Measurements from ENCODE around the gene CCDC154. TPM values are rescaled to one million over a fixed set of nuclear protein-coding genes. Genes with fewer than 3 reads are reported as not detected.

CCDC154 gene
- total and polyA plus RNA-seq, 9 of the 15 experiments (the other 6 are each of a cell fraction or from before 2014, with no cell fraction given), result 0.15 to 1.4 (median 0.20) TPM; not detected in 5

GRCh38 chr16:1472974-1473373 is 28.6 kb upstream of the CCDC154 start:
- Histone ChIP-seq H3K79me2 (ENCODE audit: control insufficient read depth, insufficient read depth, low read length) (peaks cover 75% of the 10 kb centered on the region), H3K4me1 (replicated peaks in 1 of 2; ENCODE audit: control insufficient read depth in 2 of 2, insufficient read depth in 2 of 2, low read length in 2 of 2) (peaks cover 36 to 64% of the 10 kb centered on the region in 2 experiments; a peak in 4 of 5 replicates), H3K9me3 (replicated peaks; ENCODE audit: control insufficient read depth, insufficient read depth, low read depth, low read length) (no peaks in the 10 kb centered on the region), H3K4me3 (peak overlapping the region; percentile 85; the same call in 1 of the 2 replicates), H3K9me1 (ENCODE audit: control insufficient read depth, insufficient read depth, low read length) (peaks cover 6% of the 10 kb centered on the region), H4K20me1 (replicated peaks; ENCODE audit: control insufficient read depth, insufficient read depth, low read length) (peaks cover 10% of the 10 kb centered on the region; the same call in 1 of the 2 replicates), H2AFZ (ENCODE audit: low read depth, low read length) (no peak overlapping the region), H3K4me2 (ENCODE audit: insufficient read depth, low read length) (peak overlapping the region; percentile 96), H3K27me3 (ENCODE audit: control insufficient read depth in 2 of 2, insufficient read depth in 2 of 2, low read length in 2 of 2) (no peaks in the 10 kb centered on the region), H3K36me3 (ENCODE audit: control insufficient read depth, insufficient read depth, low read length) (peaks cover 10% of the 10 kb centered on the region; the same call in 1 of the 3 replicates), H3K9ac (ENCODE audit: insufficient read depth in 1 of 2, low read depth in 2 of 2, low read length in 2 of 2) (peak overlapping the region in 1 of 2 experiments; percentile 30; a peak in 2 of 4 replicates), H3K27ac (ENCODE audit: extremely low read depth, low read depth, low read length) (peak overlapping the region; percentile 62; the same call in 2 of the 3 replicates)
- POLR2A ChIA-PET, result interaction anchor here (0.6 to 0.9 kb wide), 3 partner anchors 10 to 21 kb away, joined by 3 to 5 read pairs (median 4); no protein-coding TSS in a partner anchor
- 0% methylated on average over 1 of the region's 3 CpGs for WGBS (ENCODE audit: insufficient coverage, low coverage, missing lambda C conversion rate)
- FAIRE-seq (peak; percentile 96), DNase-seq (ENCODE audit: extremely low read depth in 1 of 4, low spot score in 3 of 4) (peak; percentile 62 to 86 (median 73)), ATAC-seq (peak; percentile 60)
- no TSS peak for BruUV-seq (replicated peaks)
- intact Hi-C loops (cut with micrococcal nuclease) (no loop called here), in situ Hi-C loops (cut with MboI) (no loop called here)
- CTCF ChIA-PET (ENCODE audit: low intra/inter-chr PET ratio), result no interaction called here
- TF ChIP-seq JUN (IDR thresholded peaks at IDR 0.05; ENCODE audit: borderline replicate concordance, low read depth, low read length), result no peak
- no peak for TF ChIP-seq JUN (CRISPR knock-in tag; IDR thresholded peaks at IDR 0.05; ENCODE audit: borderline replicate concordance)
- TF ChIP-seq ZNF324 (CRISPR knock-in tag; IDR thresholded peaks at IDR 0.05), result no peak
- TF ChIP-seq SRSF3 (IDR thresholded peaks at IDR 0.05; ENCODE audit: insufficient read depth, low read length), result no peak
- no peak for TF ChIP-seq ZNF592 (IDR thresholded peaks at IDR 0.05)
- no peak for TF ChIP-seq PHF8 (IDR thresholded peaks at IDR 0.05; ENCODE audit: borderline replicate concordance, low read length)
- TF ChIP-seq BCOR (IDR thresholded peaks at IDR 0.05), result no peak
- peak; percentile 89 for TF ChIP-seq CBFA2T3 (IDR thresholded peaks at IDR 0.05)
- TF ChIP-seq ZNF280A (IDR thresholded peaks at IDR 0.05; ENCODE audit: low read depth, partially characterized antibody), result peak; percentile 41
- peak; percentile 14; the same call in 1 of the 2 replicates for TF ChIP-seq MAX (CRISPR knock-in tag; IDR thresholded peaks at IDR 0.05)
- TF ChIP-seq HDAC8 (tag; IDR thresholded peaks at IDR 0.05), result no peak
- no peak for TF ChIP-seq ELF2 (CRISPR knock-in tag; IDR thresholded peaks at IDR 0.05)
- TF ChIP-seq ZNF384 (IDR thresholded peaks at IDR 0.05; ENCODE audit: low read depth, low read length), result no peak; the same call in 1 of the 2 replicates
- TF ChIP-seq U2AF1 (optimal IDR thresholded peaks at IDR 0.05; ENCODE audit: low read depth, low read length), result no peak
- no peak for TF ChIP-seq ZNF740 (CRISPR knock-in tag; IDR thresholded peaks at IDR 0.05)
- TF ChIP-seq ZNF740 (tag; IDR thresholded peaks at IDR 0.05), result no peak
- no peak for TF ChIP-seq SREBF2 (CRISPR knock-in tag; IDR thresholded peaks at IDR 0.05)
